Tibial artery (tissue), 4 donors: ENCODE measurements around the gene ADAMTS9.

Source experiments
- DNase-seq, 2 donors: peaks; one replicate each; pipeline ENCODE4 v3.0.0-alpha.2; 2019
- H3K27ac ChIP-seq, 2 donors: fragments of 200-600 bp; sonication (generic) in 1 of 2; 1 replicate in 1 of 2; 2 replicates in 1 of 2; pipeline ENCODE4 v1.5.1; 2018 to 2019; ENCODE audit warnings: mild to moderate bottlenecking in 1 of 2
- H3K27me3 ChIP-seq, 2 donors: fragments of 200-600 bp; sonication (generic) in 1 of 2; one replicate each; pipeline versions ENCODE4 v1.5.1 to v1.6.0; 2016 to 2019
- H3K36me3 ChIP-seq, 3 donors: fragments of 200-600 bp; sonication (generic) in 2 of 3; one replicate each; pipeline ENCODE4 v1.5.1; 2016 to 2019; ENCODE audit warnings: mild to moderate bottlenecking in 2 of 3
- H3K4me1 ChIP-seq, 4 donors: fragments of 200-600 bp; sonication (generic) in 2 of 4; 1 replicate in 3 of 4; 2 replicates in 1 of 4; pipeline ENCODE4 v1.5.1; 2016 to 2019
- H3K4me3 ChIP-seq, 2 donors: fragments of 200-600 bp; sonication (generic) in 1 of 2; 1 replicate in 1 of 2; 2 replicates in 1 of 2; pipeline ENCODE4 v1.5.1; 2018 to 2019; ENCODE audit warnings: mild to moderate bottlenecking in 2 of 2
- H3K9me3 ChIP-seq, 3 donors: fragments of 200-600 bp; sonication (generic) in 1 of 3; one replicate each; pipeline ENCODE4 v1.5.1; 2016 to 2019
- CTCF ChIP-seq, 2 experiments: fragments of 200-600 bp in 1 of 2; fragments of 450-650 bp in 1 of 2; IDR thresholded peaks; one replicate each; pipeline ENCODE4 v1.5.1; 2017 to 2019; ENCODE audit warnings: antibody characterized with exemption in 2 of 2, mild to moderate bottlenecking in 1 of 2, moderate library complexity in 1 of 2
- intact Hi-C: fragments of 100-400 bp; cut with DNase I; formaldehyde crosslinking; loops from one replicate; pipeline ENCODE4 v1.15.0; 2023; ENCODE audit warnings: low total_unique reads

ADAMTS9 gene

GRCh38 chr3:64502284-64502683, 185.5 kb downstream of the ADAMTS9 start:
- DNase-seq, result no peak
- no peak overlapping the region for H3K27ac ChIP-seq
- H3K9me3 ChIP-seq, result no peaks in the 10 kb centered on the region
- no peaks in the 10 kb centered on the region for H3K4me1 ChIP-seq
- H3K36me3 ChIP-seq, result no peaks in the 10 kb centered on the region
- no peak overlapping the region for H3K4me3 ChIP-seq
- TF ChIP-seq CTCF (IDR thresholded peaks at IDR 0.05), result no peak
- no peaks in the 10 kb centered on the region for H3K27me3 ChIP-seq
- intact Hi-C loops, result no loop called here

GRCh38 chr3:64501298-64501906, 186.4 kb downstream of the ADAMTS9 start:
- Histone ChIP-seq H3K27me3 (no peaks in the 10 kb centered on the region), H3K36me3 (no peaks in the 10 kb centered on the region), H3K9me3 (no peaks in the 10 kb centered on the region), H3K4me1 (no peaks in the 10 kb centered on the region), H3K27ac (no peak overlapping the region), H3K4me3 (no peak overlapping the region)
- no peak for DNase-seq
- no peak for TF ChIP-seq CTCF (IDR thresholded peaks at IDR 0.05)
- intact Hi-C loops, result no loop called here

DNA sequence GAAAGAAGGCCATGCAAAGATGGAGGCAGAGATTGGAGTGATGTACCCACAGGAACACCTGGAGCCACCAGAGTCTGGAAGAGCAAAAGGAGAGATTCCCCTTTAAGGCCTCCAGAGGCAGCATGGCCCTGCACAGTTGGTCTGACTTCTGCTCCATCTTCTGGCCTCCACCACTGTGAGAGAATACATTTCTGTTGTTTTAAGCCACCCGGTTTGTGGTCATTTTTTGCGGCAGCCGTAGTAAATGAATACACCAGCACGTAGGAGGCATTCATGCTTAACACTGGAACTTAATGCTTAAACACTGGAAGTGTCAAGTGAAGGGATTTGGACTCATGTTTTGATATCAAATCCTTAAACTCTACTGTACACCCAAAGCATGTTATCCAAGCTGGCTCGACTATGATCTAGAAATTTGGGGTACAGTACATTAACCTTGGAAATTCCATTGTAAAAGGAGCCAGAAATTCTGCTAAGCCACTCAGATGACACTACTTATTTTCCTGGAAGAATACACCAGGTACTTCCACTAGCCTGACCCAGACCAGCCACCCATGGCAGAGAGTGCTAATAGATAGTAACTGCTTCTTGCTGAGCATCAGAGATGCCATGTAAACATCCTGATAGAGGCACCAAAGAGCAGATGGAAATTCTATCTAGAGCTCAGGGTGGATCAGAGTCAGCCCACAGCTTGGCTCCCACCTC, 190.9 kb downstream of the ADAMTS9 start:
- Histone ChIP-seq H3K36me3 (no peaks in the 10 kb centered on the region), H3K9me3 (no peaks in the 10 kb centered on the region), H3K27me3 (peaks cover 0 to 7% of the 10 kb centered on the region in 2 donors), H3K4me3 (no peak overlapping the region), H3K4me1 (no peaks in the 10 kb centered on the region), H3K27ac (no peak overlapping the region)
- DNase-seq, result no peak
- intact Hi-C loops, result no loop called here
- no peak for TF ChIP-seq CTCF (IDR thresholded peaks at IDR 0.05)

GRCh38 chr3:64495781-64496334, 191.9 kb downstream of the ADAMTS9 start:
- no peaks in the 10 kb centered on the region for H3K36me3 ChIP-seq
- intact Hi-C loops, result no loop called here

GRCh38 chr3:64495121-64495780, 192.5 kb downstream of the ADAMTS9 start:
- TF ChIP-seq CTCF (IDR thresholded peaks at IDR 0.05), result no peak
- intact Hi-C loops, result no loop called here
- Histone ChIP-seq H3K4me3 (no peak overlapping the region), H3K27me3 (peaks cover 0 to 7% of the 10 kb centered on the region in 2 donors), H3K9me3 (no peaks in the 10 kb centered on the region), H3K4me1 (no peaks in the 10 kb centered on the region), H3K27ac (no peak overlapping the region), H3K36me3 (no peaks in the 10 kb centered on the region)
- DNase-seq, result no peak

More at GRCh38 chr3:64495781-64496334, 191.9 kb downstream of the ADAMTS9 start:
- no peak overlapping the region for H3K4me3 ChIP-seq
- TF ChIP-seq CTCF (IDR thresholded peaks at IDR 0.05), result no peak
- H3K9me3 ChIP-seq, result no peaks in the 10 kb centered on the region
- H3K27ac ChIP-seq, result no peak overlapping the region
- no peak for DNase-seq
- H3K27me3 ChIP-seq, result peaks cover 0 to 7% of the 10 kb centered on the region in 2 donors
- H3K4me1 ChIP-seq, result no peaks in the 10 kb centered on the region
